Measurements from ENCODE around the gene FAM13B.

FAM13B gene

GRCh38 chr5:138068742-138069600 is 36.1 kb upstream of the FAM13B start:
- H3K79me2 ChIP-seq = no peaks in the 10 kb centered on the region
- H2AFZ ChIP-seq = peak overlapping the region; percentile 51
- no peaks in the 10 kb centered on the region for H3K27me3 ChIP-seq (ENCODE audit: control insufficient read depth, insufficient read depth, low read length)
- H3K4me3 ChIP-seq (ENCODE audit: low read depth, low read length) = no peak overlapping the region
- H3K4me2 ChIP-seq (ENCODE audit: low read length) = no peak overlapping the region
- TF ChIP-seq, protein P1, sequence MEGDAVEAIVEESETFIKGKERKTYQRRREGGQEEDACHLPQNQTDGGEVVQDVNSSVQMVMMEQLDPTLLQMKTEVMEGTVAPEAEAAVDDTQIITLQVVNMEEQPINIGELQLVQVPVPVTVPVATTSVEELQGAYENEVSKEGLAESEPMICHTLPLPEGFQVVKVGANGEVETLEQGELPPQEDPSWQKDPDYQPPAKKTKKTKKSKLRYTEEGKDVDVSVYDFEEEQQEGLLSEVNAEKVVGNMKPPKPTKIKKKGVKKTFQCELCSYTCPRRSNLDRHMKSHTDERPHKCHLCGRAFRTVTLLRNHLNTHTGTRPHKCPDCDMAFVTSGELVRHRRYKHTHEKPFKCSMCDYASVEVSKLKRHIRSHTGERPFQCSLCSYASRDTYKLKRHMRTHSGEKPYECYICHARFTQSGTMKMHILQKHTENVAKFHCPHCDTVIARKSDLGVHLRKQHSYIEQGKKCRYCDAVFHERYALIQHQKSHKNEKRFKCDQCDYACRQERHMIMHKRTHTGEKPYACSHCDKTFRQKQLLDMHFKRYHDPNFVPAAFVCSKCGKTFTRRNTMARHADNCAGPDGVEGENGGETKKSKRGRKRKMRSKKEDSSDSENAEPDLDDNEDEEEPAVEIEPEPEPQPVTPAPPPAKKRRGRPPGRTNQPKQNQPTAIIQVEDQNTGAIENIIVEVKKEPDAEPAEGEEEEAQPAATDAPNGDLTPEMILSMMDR (IDR thresholded peaks at IDR 0.05) = peak; percentile 89
- H3K27ac ChIP-seq = no peak overlapping the region
- no peaks in the 10 kb centered on the region for H3K36me3 ChIP-seq (ENCODE audit: control insufficient read depth, insufficient read depth, low read length)
- H3K9me3 ChIP-seq (ENCODE audit: control insufficient read depth, low read length) = no peaks in the 10 kb centered on the region
- H3K4me1 ChIP-seq = no peaks in the 10 kb centered on the region
- no peak overlapping the region for H3K9ac ChIP-seq

- Histone ChIP-seq H3K4me2 (ENCODE audit: low read length) (no peak overlapping the region), H3K4me1 (no peaks in the 10 kb centered on the region), H3K27me3 (ENCODE audit: control insufficient read depth, insufficient read depth, low read length) (no peaks in the 10 kb centered on the region), H3K4me3 (ENCODE audit: low read depth, low read length) (no peak overlapping the region), H3K9ac (no peak overlapping the region), H3K79me2 (no peaks in the 10 kb centered on the region), H3K9me3 (ENCODE audit: control insufficient read depth, low read length) (no peaks in the 10 kb centered on the region), H3K36me3 (ENCODE audit: control insufficient read depth, insufficient read depth, low read length) (no peaks in the 10 kb centered on the region), H3K27ac (no peak overlapping the region), H2AFZ (no peak overlapping the region)
- TF ChIP-seq, protein P1 (IDR thresholded peaks at IDR 0.05) = no peak
Measured at GRCh38 chr5:138067945-138068344, 35.1 kb upstream of the FAM13B start.

- peak overlapping the region; percentile 44 for H2AFZ ChIP-seq
- H3K4me1 ChIP-seq = no peaks in the 10 kb centered on the region
- no peaks in the 10 kb centered on the region for H3K27me3 ChIP-seq (ENCODE audit: control insufficient read depth, insufficient read depth, low read length)
- no peak overlapping the region for H3K27ac ChIP-seq
- TF ChIP-seq, protein P1 (IDR thresholded peaks at IDR 0.05) = peak; percentile 19
- H3K36me3 ChIP-seq (ENCODE audit: control insufficient read depth, insufficient read depth, low read length) = no peaks in the 10 kb centered on the region
- no peaks in the 10 kb centered on the region for H3K79me2 ChIP-seq
- H3K4me2 ChIP-seq (ENCODE audit: low read length) = no peak overlapping the region
- H3K9ac ChIP-seq = no peak overlapping the region
- no peak overlapping the region for H3K4me3 ChIP-seq (ENCODE audit: low read depth, low read length)
- H3K9me3 ChIP-seq (ENCODE audit: control insufficient read depth, low read length) = no peaks in the 10 kb centered on the region
Measured at GRCh38 chr5:138065102-138065501, 32.2 kb upstream of the FAM13B start.

GRCh38 chr5:138064526-138064925 is 31.6 kb upstream of the FAM13B start:
- no peak overlapping the region for H3K4me2 ChIP-seq (ENCODE audit: low read length)
- no peaks in the 10 kb centered on the region for H3K36me3 ChIP-seq (ENCODE audit: control insufficient read depth, insufficient read depth, low read length)
- H2AFZ ChIP-seq = peak overlapping the region; percentile 44
- H3K4me3 ChIP-seq (ENCODE audit: low read depth, low read length) = no peak overlapping the region
- no peaks in the 10 kb centered on the region for H3K9me3 ChIP-seq (ENCODE audit: control insufficient read depth, low read length)
- no peak overlapping the region for H3K9ac ChIP-seq
- H3K27ac ChIP-seq = no peak overlapping the region
- TF ChIP-seq, protein P1 (IDR thresholded peaks at IDR 0.05) = no peak
- no peaks in the 10 kb centered on the region for H3K27me3 ChIP-seq (ENCODE audit: control insufficient read depth, insufficient read depth, low read length)
- H3K4me1 ChIP-seq = no peaks in the 10 kb centered on the region
- H3K79me2 ChIP-seq = no peaks in the 10 kb centered on the region
